C4-2B (cell line): ENCODE results near the gene PARD3B.

ENCODE experiments used
- H3K27ac ChIP-seq: fragments of 450-650 bp; 2 replicates; pipeline ENCODE4 v1.5.1; 2017
- CTCF ChIP-seq: fragments of 450-650 bp; conservative IDR thresholded peaks from 2 replicates; pipeline ENCODE4 v1.5.1; 2017; ENCODE audit warnings: mild to moderate bottlenecking
- ZFX ChIP-seq: fragments of 450-650 bp; IDR thresholded peaks from 2 replicates; pipeline ENCODE4 v1.6.1; 2017

Gene PARD3B

GRCh38 chr2:204574486-204574885 is 29.2 kb downstream of the PARD3B start:
- TF ChIP-seq CTCF (no peak), ZFX (no peak)
- H3K27ac ChIP-seq, result no peak overlapping the region

GRCh38 chr2:204575463-204575862 is 30.2 kb downstream of the PARD3B start:
- no peak overlapping the region for H3K27ac ChIP-seq
- no peak for TF ChIP-seq CTCF
- no peak for TF ChIP-seq ZFX

GRCh38 chr2:204576362-204576979 is 31.2 kb downstream of the PARD3B start:
- TF ChIP-seq ZFX, result no peak
- TF ChIP-seq CTCF, result no peak
- H3K27ac ChIP-seq, result no peak overlapping the region

- H3K27ac ChIP-seq, result no peak overlapping the region
Observed at GRCh38 chr2:204578928-204579598, 33.8 kb downstream of the PARD3B start.

GRCh38 chr2:204581946-204582345 is 36.7 kb downstream of the PARD3B start:
- TF ChIP-seq ZFX (no peak), CTCF (no peak)
- H3K27ac ChIP-seq, result no peak overlapping the region

More at GRCh38 chr2:204578928-204579598, 33.8 kb downstream of the PARD3B start:
- TF ChIP-seq CTCF (no peak), ZFX (no peak)

GRCh38 chr2:204583773-204584172 is 38.5 kb downstream of the PARD3B start:
- TF ChIP-seq ZFX, result no peak
- TF ChIP-seq CTCF, result no peak

GRCh38 chr2:204585930-204586329 is 40.7 kb downstream of the PARD3B start:
- H3K27ac ChIP-seq, result no peak overlapping the region
- no peak for TF ChIP-seq ZFX
- TF ChIP-seq CTCF, result no peak

More at GRCh38 chr2:204583773-204584172, 38.5 kb downstream of the PARD3B start:
- H3K27ac ChIP-seq, result no peak overlapping the region
